ENCODE results near the gene CLDN6.

Gene CLDN6

DNA sequence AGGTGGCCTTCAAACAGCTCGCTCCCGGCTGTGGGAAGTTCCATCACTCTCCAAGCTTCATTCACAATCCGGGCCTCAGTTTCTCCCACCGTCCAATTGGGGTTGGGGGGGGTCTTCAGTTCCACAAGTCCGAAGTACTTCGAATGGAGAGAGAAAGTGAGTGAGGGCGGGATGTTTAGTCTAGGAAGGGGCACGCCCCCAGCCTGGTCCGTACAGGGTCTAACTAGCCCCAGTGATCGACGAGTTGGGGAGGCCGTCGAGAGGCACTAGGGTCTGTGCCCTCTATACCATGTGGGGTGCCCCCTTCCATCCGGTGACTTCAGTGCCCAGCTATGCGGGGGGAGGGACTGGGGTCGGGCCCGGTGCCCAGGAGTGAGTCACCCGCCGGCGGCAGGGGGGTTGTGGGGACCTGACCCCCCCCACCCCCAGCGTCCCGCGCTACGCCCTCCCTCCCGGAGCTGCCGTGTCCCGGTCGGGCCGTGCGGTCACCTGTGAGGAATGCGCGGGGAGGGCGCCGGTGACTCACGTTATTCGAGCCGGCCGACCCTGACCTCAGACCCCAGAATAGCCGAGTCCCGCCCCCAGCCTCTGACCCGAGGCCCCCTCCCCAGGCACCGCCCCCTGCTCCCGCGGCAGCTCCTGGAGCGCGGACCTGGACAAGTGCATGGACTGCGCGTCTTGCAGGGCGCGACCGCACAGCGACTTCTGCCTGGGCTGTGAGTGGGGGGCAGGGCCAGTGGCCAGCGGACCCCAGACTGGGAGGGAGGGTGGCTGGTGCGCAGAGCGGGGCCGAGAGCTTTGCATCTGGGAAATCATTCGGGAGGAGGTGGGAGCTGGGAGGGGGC lies 2.8 kb upstream of the CLDN6 start:
- ATAC-seq: peak; percentile 29
- no peak for TF ChIP-seq ZNF70 (CRISPR knock-in tag; IDR thresholded peaks at IDR 0.05)
- no peak for TF ChIP-seq ZFP30 (CRISPR knock-in tag; IDR thresholded peaks at IDR 0.05)
- TF ChIP-seq GLIS3 (CRISPR knock-in tag; IDR thresholded peaks at IDR 0.05): peak; percentile 88
- TF ChIP-seq CSDC2 (CRISPR knock-in tag; IDR thresholded peaks at IDR 0.05): 0 out of 2 replicates have a peak, but pooled peaks have one; percentile 12
- no peak for TF ChIP-seq ESRRG (CRISPR knock-in tag; IDR thresholded peaks at IDR 0.05)
- TF ChIP-seq, protein P1, sequence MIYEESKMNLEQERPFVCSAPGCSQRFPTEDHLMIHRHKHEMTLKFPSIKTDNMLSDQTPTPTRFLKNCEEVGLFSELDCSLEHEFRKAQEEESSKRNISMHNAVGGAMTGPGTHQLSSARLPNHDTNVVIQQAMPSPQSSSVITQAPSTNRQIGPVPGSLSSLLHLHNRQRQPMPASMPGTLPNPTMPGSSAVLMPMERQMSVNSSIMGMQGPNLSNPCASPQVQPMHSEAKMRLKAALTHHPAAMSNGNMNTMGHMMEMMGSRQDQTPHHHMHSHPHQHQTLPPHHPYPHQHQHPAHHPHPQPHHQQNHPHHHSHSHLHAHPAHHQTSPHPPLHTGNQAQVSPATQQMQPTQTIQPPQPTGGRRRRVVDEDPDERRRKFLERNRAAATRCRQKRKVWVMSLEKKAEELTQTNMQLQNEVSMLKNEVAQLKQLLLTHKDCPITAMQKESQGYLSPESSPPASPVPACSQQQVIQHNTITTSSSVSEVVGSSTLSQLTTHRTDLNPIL (CRISPR knock-in tag; IDR thresholded peaks at IDR 0.05; ENCODE audit: low read depth): peak; percentile 73; the same call in 1 of the 2 replicates
- no peak for TF ChIP-seq ZFP3 (CRISPR knock-in tag; IDR thresholded peaks at IDR 0.05)
- peak; percentile 30; the same call in 1 of the 2 replicates for TF ChIP-seq ZC3H10 (CRISPR knock-in tag; IDR thresholded peaks at IDR 0.05)
- no peak for TF ChIP-seq OSR1 (CRISPR knock-in tag; IDR thresholded peaks at IDR 0.05)
- TF ChIP-seq, protein P2, sequence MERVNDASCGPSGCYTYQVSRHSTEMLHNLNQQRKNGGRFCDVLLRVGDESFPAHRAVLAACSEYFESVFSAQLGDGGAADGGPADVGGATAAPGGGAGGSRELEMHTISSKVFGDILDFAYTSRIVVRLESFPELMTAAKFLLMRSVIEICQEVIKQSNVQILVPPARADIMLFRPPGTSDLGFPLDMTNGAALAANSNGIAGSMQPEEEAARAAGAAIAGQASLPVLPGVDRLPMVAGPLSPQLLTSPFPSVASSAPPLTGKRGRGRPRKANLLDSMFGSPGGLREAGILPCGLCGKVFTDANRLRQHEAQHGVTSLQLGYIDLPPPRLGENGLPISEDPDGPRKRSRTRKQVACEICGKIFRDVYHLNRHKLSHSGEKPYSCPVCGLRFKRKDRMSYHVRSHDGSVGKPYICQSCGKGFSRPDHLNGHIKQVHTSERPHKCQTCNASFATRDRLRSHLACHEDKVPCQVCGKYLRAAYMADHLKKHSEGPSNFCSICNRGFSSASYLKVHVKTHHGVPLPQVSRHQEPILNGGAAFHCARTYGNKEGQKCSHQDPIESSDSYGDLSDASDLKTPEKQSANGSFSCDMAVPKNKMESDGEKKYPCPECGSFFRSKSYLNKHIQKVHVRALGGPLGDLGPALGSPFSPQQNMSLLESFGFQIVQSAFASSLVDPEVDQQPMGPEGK (CRISPR knock-in tag; IDR thresholded peaks at IDR 0.05; ENCODE audit: borderline replicate concordance): peak; percentile 98
- no peak for TF ChIP-seq ARNTL (CRISPR knock-in tag; IDR thresholded peaks at IDR 0.05; ENCODE audit: borderline replicate concordance, low read depth)
- 0 out of 2 replicates have a peak, but pooled peaks have one; percentile 13 for TF ChIP-seq ISL1 (CRISPR knock-in tag; IDR thresholded peaks at IDR 0.05)

DNA sequence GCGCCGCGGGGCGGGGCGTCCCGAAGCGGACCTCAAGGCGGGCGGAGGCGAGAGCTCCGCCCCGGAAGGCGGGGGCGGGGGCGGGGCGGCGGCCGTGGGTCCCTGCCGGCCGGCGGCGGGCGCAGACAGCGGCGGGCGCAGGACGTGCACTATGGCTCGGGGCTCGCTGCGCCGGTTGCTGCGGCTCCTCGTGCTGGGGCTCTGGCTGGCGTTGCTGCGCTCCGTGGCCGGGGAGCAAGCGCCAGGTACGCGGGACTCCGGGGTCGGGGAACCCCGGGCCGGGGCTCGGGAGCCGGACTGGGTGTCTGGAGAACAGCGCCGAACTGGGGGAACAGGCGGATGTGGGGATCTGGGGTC lies 2.2 kb upstream of the CLDN6 start, which contains the start of gene TNFRSF12A:
Gene TNFRSF12A (plus strand): TSS at position 122 of the 357 bp plus-strand sequence. CDS start 30 bp downstream, at position 152.
- peak; percentile 2; the same call in 2 of the 3 replicates for ATAC-seq
- TF ChIP-seq, protein P2 (CRISPR knock-in tag; IDR thresholded peaks at IDR 0.05; ENCODE audit: borderline replicate concordance): no peak
- TF ChIP-seq CSDC2 (CRISPR knock-in tag; IDR thresholded peaks at IDR 0.05): 0 out of 2 replicates have a peak, but pooled peaks have one; percentile 16
- no peak for TF ChIP-seq PPARA (CRISPR knock-in tag; IDR thresholded peaks at IDR 0.05; ENCODE audit: borderline replicate concordance)

DNA sequence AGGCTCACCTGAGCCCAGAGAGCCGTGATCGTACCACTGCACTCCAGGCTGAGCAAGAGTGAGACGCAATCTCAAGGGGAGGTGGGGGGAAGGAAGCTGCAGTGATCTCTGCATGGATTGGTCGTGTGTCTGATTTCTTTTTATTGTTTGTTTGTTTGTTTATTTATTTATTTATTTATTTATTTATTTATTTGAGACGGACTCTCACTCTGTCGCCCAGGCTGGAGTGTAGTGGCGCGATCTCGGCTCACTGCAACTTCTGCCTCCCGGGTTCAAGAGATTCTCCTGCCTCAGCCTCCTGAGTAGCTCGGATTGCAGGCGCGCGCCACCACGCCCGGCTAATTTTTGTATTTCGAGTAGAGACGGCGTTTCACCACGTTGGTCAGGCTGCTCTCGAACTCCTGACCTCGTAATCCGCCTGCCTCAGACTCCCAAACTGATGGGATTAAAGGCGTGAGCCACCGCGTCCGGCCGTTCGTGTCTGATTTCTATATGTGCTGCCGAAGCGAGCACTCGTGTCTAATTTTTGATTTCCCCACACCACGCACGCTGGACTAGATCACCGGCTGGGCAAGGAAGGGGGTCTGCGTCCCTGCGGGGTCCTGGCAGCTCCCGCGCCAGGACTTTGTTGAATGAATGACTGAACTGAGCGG lies 1.7 kb upstream of the CLDN6 start:
- no peak for ATAC-seq
- TF ChIP-seq BACH2 (CRISPR knock-in tag; IDR thresholded peaks at IDR 0.05; ENCODE audit: borderline replicate concordance): no peak
- TF ChIP-seq SNAI2 (CRISPR knock-in tag; IDR thresholded peaks at IDR 0.05): no peak
- TF ChIP-seq TOX (CRISPR knock-in tag; IDR thresholded peaks at IDR 0.05; ENCODE audit: borderline replicate concordance): no peak
- TF ChIP-seq ARNTL (CRISPR knock-in tag; IDR thresholded peaks at IDR 0.05; ENCODE audit: borderline replicate concordance, low read depth): no peak
- TF ChIP-seq, protein P2 (CRISPR knock-in tag; IDR thresholded peaks at IDR 0.05; ENCODE audit: borderline replicate concordance): no peak
- no peak for TF ChIP-seq ZNF8 (CRISPR knock-in tag; IDR thresholded peaks at IDR 0.05)
- no peak for TF ChIP-seq CSDC2 (CRISPR knock-in tag; IDR thresholded peaks at IDR 0.05)
- TF ChIP-seq RARB (CRISPR knock-in tag; IDR thresholded peaks at IDR 0.05): no peak
- no peak for TF ChIP-seq ZC3H10 (CRISPR knock-in tag; IDR thresholded peaks at IDR 0.05)
- TF ChIP-seq, protein P3, sequence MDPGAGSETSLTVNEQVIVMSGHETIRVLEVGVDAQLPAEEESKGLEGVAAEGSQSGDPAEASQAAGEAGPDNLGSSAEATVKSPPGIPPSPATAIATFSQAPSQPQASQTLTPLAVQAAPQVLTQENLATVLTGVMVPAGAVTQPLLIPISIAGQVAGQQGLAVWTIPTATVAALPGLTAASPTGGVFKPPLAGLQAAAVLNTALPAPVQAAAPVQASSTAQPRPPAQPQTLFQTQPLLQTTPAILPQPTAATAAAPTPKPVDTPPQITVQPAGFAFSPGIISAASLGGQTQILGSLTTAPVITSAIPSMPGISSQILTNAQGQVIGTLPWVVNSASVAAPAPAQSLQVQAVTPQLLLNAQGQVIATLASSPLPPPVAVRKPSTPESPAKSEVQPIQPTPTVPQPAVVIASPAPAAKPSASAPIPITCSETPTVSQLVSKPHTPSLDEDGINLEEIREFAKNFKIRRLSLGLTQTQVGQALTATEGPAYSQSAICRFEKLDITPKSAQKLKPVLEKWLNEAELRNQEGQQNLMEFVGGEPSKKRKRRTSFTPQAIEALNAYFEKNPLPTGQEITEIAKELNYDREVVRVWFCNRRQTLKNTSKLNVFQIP (CRISPR knock-in tag; IDR thresholded peaks at IDR 0.05; ENCODE audit: borderline replicate concordance, low read depth): no peak
- TF ChIP-seq PPARA (CRISPR knock-in tag; IDR thresholded peaks at IDR 0.05; ENCODE audit: borderline replicate concordance): no peak
- TF ChIP-seq, protein P4, sequence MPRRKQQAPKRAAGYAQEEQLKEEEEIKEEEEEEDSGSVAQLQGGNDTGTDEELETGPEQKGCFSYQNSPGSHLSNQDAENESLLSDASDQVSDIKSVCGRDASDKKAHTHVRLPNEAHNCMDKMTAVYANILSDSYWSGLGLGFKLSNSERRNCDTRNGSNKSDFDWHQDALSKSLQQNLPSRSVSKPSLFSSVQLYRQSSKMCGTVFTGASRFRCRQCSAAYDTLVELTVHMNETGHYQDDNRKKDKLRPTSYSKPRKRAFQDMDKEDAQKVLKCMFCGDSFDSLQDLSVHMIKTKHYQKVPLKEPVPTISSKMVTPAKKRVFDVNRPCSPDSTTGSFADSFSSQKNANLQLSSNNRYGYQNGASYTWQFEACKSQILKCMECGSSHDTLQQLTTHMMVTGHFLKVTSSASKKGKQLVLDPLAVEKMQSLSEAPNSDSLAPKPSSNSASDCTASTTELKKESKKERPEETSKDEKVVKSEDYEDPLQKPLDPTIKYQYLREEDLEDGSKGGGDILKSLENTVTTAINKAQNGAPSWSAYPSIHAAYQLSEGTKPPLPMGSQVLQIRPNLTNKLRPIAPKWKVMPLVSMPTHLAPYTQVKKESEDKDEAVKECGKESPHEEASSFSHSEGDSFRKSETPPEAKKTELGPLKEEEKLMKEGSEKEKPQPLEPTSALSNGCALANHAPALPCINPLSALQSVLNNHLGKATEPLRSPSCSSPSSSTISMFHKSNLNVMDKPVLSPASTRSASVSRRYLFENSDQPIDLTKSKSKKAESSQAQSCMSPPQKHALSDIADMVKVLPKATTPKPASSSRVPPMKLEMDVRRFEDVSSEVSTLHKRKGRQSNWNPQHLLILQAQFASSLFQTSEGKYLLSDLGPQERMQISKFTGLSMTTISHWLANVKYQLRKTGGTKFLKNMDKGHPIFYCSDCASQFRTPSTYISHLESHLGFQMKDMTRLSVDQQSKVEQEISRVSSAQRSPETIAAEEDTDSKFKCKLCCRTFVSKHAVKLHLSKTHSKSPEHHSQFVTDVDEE (CRISPR knock-in tag; IDR thresholded peaks at IDR 0.05): no peak
- no peak for TF ChIP-seq ISL1 (CRISPR knock-in tag; IDR thresholded peaks at IDR 0.05)
- TF ChIP-seq ZFP3 (CRISPR knock-in tag; IDR thresholded peaks at IDR 0.05): no peak
